NK-92 (cell line): Measurements from ENCODE around the gene MYO1G.

Experiments used
- DNase-seq: peaks from one replicate; lab custom pipeline; 2025; ENCODE audit not compliant: unreplicated experiment; lab: John Stamatoyannopoulos, UW

MYO1G gene

DNA sequence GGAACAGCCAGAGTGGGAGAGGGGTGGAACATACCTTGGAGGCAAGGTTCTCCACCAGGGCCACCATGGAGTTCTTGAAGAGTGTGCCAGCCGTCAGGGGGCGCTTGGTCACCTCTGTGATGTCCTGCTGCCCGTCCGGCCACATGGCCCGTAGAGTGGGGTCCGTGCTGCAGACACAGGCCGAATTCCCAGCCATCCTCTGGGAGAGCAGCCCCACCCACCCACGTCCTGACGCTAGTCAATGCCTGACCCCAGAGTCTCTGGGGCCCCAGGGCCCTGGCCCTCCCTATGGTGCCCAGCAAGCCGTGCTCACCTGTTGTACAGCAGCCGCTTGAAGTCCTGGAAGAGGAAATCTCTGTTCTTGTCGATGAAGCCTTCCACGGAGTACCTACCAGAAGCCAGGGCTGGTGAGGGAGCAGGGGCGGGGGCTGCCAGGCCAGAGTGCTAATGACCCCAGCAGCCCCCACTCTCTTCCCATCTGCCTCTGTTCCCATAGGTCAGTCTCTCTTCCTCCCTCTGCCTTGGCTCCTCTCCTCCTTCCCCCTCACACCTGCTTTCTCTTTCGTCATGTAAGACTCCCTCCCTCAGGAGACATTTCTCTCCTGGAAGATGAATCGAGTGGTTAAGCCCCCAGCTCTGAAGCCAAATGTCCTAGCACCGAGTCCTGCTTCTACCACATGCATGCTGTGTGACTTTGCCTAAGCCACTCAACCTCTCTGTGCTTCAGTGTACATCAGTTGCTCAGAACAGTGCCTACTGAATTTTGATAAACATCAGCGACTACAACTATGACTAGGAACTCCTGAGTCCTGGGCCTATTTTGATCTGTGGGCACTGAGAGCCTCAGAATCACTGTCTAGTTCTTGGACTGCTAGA is 11.0 kb downstream of the MYO1G start:
- DNase-seq = no peak

GRCh38 chr7:44966731-44967538 is 11.9 kb downstream of the MYO1G start:
- no peak for DNase-seq

- DNase-seq = no peak
These were observed 12.7 kb downstream of the MYO1G start for GRCh38 chr7:44965937-44966730.

DNA sequence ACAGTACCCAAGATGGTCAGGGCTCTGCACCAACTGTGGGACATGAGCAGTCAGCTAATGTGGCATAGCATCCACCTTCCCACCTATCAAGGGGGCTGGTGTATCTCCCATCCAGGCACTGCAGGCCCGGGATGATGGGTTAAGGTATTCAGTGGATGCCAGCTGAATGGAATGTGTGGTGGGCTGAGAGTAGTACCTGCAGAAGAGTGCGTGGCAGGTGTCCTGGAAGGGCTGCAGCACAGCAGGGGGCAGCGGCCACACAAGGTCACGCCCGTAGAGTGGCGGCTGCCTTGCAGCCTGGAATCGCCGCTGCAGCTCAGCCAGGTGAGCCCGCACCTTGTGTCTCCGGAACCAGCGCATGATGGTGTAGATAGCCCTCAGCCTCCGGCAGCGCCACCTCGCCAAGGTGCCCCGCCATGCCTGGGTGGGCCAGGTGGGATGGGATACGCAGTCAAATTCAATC is 13.3 kb downstream of the MYO1G start:
- no peak for DNase-seq

DNA sequence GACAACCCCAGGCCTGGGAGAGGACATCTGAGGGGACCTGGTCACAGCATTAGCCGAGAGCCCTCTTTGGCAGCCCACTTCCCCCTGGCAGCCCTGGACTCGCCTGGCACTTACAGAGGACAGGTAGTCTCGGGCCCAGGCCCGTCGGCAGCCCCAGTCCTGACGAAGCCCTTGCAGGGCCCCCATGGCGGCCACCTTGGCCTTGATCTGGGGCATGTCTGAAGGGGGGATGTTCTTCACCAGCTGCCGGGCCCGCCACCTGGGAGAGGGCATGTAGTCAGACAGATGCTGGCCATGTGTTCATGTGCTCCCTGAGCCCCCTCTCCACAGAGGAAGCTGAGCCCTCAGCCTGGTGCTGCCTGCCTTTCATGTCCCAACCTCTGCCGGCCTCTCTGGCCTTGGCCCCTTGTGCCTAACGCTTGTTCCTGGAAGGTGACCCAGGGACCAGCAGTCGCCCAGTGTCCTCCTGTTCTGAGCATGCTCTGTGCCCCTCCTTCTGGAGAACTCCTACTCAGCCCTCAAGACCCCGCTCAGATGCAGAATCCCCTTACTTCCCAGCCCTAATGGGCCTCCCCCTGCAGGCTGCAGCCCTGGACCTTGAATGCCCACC is 13.9 kb downstream of the MYO1G start:
- no peak for DNase-seq

DNA sequence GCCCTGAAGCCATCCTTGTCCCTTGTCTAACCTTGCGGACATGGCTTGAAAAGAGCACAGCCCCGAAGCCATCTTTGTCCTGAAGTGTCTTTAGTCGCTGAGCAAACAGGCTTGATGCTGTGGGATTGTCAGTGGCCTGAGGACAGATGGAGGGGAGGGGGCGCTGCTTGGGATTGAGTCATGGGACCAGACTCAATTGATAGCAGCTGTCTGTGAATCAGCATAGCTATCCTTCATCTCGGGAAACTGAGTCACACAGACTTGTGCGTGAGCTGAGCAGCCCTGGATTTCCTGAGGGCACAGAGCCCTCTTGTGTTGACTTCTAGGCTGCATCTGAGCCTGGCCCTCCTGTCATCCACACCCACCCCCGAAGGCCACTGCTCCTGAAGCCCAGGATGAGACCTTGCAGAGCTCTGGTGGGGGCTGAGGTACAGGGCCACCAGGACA is 14.4 kb downstream of the MYO1G start:
- no peak for DNase-seq

GRCh38 chr7:44963364-44964290 is 15.2 kb downstream of the MYO1G start:
- DNase-seq = no peak

GRCh38 chr7:44962483-44963251 is 16.1 kb downstream of the MYO1G start:
- DNase-seq = no peak

DNA sequence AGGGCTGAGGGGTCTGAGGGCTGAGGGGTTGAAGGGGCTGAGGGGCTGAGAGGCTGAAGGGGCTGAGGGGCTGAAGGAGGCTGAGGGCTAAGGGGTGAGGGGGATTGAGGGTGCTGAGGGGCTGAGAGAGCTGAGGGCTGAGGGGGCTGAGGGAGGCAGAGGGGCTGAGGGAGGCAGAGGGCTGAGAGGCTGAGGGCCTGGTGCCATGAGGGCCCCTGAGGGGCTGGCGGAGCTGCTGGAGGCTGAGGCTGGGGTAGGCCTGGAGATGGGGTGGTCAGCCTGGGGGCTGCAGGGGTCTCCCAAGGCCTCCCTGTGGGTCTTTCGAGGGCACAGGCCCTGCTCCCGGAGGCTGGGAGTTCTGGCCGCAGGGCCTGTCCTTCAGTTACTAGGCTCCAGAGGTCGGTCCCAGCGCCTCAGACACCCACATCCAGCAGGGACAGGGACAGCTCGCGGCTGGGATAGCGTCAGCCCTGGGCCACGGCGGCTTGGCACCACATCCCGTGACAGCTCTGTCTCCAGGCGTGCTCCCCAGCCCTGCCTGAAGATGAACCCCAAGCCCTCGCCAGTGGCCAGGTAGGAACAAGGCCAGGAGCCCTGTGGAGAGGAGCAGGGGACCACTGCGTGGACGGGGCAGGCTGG is 16.9 kb downstream of the MYO1G start:
- DNase-seq = no peak

- DNase-seq = no peak
These were observed 18.7 kb downstream of the MYO1G start for GRCh38 chr7:44960011-44960580.

DNA sequence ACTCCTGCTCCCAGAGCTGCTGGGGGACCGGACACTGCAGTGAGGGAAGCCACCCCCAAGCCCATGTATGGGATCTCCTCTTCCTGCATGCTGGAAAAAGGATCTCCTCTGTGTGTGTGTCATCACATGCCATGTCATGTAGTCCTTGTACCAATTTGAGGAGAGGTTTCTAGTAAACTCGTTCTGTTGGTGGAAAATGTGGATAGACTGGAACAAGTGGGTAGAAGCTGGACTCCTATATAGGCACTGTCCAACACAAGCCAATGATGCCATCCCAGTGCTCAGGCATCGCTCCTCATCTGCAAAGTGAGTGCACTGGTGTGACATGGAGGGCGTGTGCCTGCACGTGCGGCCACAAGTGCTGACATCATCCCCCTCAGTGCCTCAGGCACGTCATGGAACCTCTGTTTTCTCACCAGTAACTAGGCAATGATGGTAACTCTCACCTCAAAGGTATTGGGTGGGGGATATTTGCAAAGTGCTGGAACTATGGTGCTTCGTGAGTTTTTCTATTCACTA is 19.3 kb downstream of the MYO1G start:
- DNase-seq = no peak

DNA sequence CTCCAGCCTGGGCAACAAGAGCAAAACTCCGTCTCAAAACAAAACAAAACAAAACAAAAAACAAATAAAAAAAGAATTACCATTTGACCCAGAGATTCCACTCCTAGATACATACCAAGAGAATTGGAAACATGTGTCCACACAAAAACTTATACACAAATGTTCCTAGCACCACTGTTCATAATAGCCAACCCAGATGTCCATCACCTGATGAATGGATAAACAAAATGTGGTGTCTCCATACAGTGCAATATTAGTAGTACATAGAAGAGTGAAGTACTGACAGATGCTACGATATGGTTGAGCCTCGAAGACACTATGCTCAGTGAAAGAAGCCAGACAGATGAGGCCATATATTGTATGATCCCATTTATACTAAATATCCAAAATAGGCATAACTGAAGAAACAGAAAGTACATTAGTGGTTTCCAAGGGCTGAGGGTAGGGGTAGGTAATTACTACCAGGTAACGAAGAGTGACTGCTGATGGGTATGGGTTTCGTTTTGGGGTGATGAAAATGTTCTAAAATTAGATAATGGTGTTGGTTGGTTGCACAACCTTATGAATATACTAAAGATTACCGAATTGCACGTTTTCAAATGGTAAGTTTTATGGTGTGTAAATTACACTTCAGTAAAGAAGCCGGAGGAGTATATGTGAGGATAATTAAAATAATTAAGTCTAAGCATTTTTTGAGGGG is 20.0 kb downstream of the MYO1G start:
- DNase-seq = no peak

GRCh38 chr7:44956157-44956766 is 22.6 kb downstream of the MYO1G start:
- DNase-seq = no peak

- DNase-seq = no peak
These were observed 23.1 kb downstream of the MYO1G start for GRCh38 chr7:44955733-44956132.

DNA sequence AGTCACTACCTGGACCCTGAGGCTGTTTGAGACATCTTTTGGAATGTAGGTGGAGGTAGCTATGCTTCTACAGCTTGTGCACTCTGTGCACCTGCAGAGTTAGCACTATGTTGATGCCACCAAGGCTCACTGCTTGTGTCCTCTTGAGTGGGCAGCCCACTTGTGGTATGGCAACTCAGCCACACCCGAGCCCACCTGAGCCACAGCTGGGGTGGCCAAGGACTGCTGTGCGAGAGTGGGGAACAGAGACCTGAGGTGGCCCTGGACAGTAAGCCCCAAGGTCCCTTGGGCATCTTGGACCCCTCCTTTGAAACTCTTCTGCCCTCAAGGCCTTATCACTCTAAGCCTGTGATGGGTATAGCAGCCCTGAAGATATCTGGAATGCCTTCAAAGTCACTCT is 25.7 kb downstream of the MYO1G start:
- DNase-seq = no peak

DNA sequence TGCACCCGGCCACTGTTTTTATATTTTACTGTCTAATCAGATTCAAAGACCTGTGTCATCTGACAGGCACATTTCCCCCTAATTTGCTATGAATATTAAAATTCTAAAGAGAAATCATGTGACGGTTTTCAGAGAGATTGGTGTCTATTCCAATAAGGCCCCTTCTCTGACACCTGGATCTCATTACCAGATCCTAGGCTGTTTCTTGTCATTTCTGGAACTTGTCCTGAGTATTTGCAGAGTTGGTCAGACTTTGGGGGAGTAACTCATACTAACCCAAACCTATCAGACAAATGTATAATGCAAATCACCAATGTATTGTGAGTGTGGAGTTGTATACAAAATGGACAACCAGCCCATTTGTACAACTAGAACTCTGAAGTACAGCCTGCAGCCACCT is 29.5 kb downstream of the MYO1G start:
- no peak for DNase-seq

- no peak for DNase-seq
These were observed 33.3 kb downstream of the MYO1G start for GRCh38 chr7:44945479-44945878.
